H1 (cell line): ENCODE results near the gene PIGS. TPM values are rescaled to one million over a fixed set of nuclear protein-coding genes. Genes with fewer than 3 reads are reported as not detected.

Experiments used
- ASH2L ChIP-seq: fragments of 200-600, 300-600 bp; sonication (generic); IDR thresholded peaks from one replicate; pipeline ENCODE4 v1.7.1; 2017; ENCODE audit warnings: low read length
- ATF2 ChIP-seq: IDR thresholded peaks from 2 replicates; pipeline ENCODE4 v1.6.1; 2012; ENCODE audit warnings: low read length, inconsistent platforms
- ATF3 ChIP-seq: IDR thresholded peaks from 2 replicates; pipeline ENCODE4 v1.6.1; 2011; ENCODE audit warnings: low read depth, mild to moderate bottlenecking, low read length; ENCODE audit not compliant: insufficient read depth
- CHD1 ChIP-seq: IDR thresholded peaks from 2 replicates; pipeline ENCODE4 v1.6.1; 2012; ENCODE audit warnings: low read depth, low read length, improper control_type of control experiment
- CTCF ChIP-seq, 3 experiments: IDR thresholded peaks; 1 replicate in 2 of 3; 2 replicates in 1 of 3; pipeline versions ENCODE4 v1.5.1 to v1.6.1; 2011; ENCODE audit warnings: low read length in 3 of 3, mild to moderate bottlenecking in 3 of 3, inconsistent platforms in 2 of 3, low read depth in 1 of 3, moderate library complexity in 1 of 3; ENCODE audit not compliant: insufficient read depth in 1 of 3; ENCODE audit errors: control extremely low read depth in 1 of 3
- HDAC2 ChIP-seq, 2 experiments: fragments of 300-600 bp in 1 of 2; sonication (generic) in 1 of 2; IDR thresholded peaks; 2 replicates each; pipeline ENCODE4 v1.6.1; 2011 to 2012; ENCODE audit warnings: low read depth in 2 of 2, low read length in 2 of 2, mild to moderate bottlenecking in 2 of 2, moderate library complexity in 2 of 2, borderline replicate concordance in 1 of 2, inconsistent platforms in 1 of 2
- SP2 ChIP-seq: IDR thresholded peaks from 2 replicates; pipeline ENCODE4 v1.6.1; 2012; ENCODE audit warnings: mild to moderate bottlenecking, low read length, inconsistent platforms
- TCF12 ChIP-seq: IDR thresholded peaks from 2 replicates; pipeline ENCODE4 v1.6.1; 2011; ENCODE audit warnings: low read depth, mild to moderate bottlenecking, low read length
- polyA plus RNA-seq, 7 experiments: library from polyadenylated mRNA; depleted of rRNA in 3 of 7; stranded (reverse) in 5 of 7; unstranded in 2 of 7; fragments of >200 nt in 5 of 7; fragments of 200-250 nt in 2 of 7; gene quantifications; 1 replicate in 5 of 7; 2 replicates in 1 of 7; 4 replicates in 1 of 7; pipeline versions ENCODE4 v1.2.1 to v1.2.3, GENCODE V29; 2011 to 2013; ENCODE audit warnings: missing spikeins in 2 of 7, mixed read lengths in 2 of 7
- total RNA-seq: library from RNA; stranded (reverse); fragmentation: NEBNext Ultra II Directional; extraction: Animal tissue kit (Norgen Biotek cat#: 25700); gene quantifications from 2 replicates; pipeline ENCODE4 v1.2.1, GENCODE V29; 2021

PIGS gene
- total and polyA plus RNA-seq, 2 of the 8 experiments (the other 6 are each of a cell fraction or from before 2014, with no cell fraction given), result 44.3 to 50.6 TPM

- TF ChIP-seq CTCF (IDR thresholded peaks at IDR 0.05; ENCODE audit: control extremely low read depth in 1 of 3, insufficient read depth in 1 of 3, low read depth in 1 of 3, low read length in 3 of 3), result no peak; a peak in 1 of 4 replicates
- no peak for TF ChIP-seq TCF12
- no peak for TF ChIP-seq CHD1
- peak; percentile 36 for TF ChIP-seq ASH2L
- TF ChIP-seq HDAC2 (IDR thresholded peaks at IDR 0.05; ENCODE audit: borderline replicate concordance in 1 of 2, low read depth in 2 of 2, low read length in 2 of 2), result no peak
- no peak for TF ChIP-seq ATF3
- no peak for TF ChIP-seq SP2
- TF ChIP-seq ATF2, result no peak
Observed at GRCh38 chr17:28571361-28572122, at the start of gene PIGS (continued).
